ENCODE data around the gene ZNF425. TPM values are rescaled to one million over a fixed set of nuclear protein-coding genes. Genes with fewer than 3 reads are reported as not detected.
A peak's percentile ranks its signal among the peaks of the same experiment; 100 is the strongest.

ZNF425 gene
- total and polyA plus RNA-seq, 9 of the 15 experiments (the other 6 are each of a cell fraction or from before 2014, with no cell fraction given) = 0.03 to 0.89 (median 0.54) TPM

GRCh38 chr7:149090397-149091195, 35.5 kb downstream of the ZNF425 start, which contains the start of gene ZNF786 (continued):
- TF ChIP-seq PTRF (tag; IDR thresholded peaks at IDR 0.05) (no peak), ZNF232 (CRISPR knock-in tag; IDR thresholded peaks at IDR 0.05) (no peak), TRIM28 (IDR thresholded peaks at IDR 0.05) (no peak), ZNF518B (CRISPR knock-in tag; IDR thresholded peaks at IDR 0.05) (no peak), XRCC4 (IDR thresholded peaks at IDR 0.05; ENCODE audit: extremely low read depth, insufficient read depth, insufficient read length) (no peak), ZBTB49 (CRISPR knock-in tag; IDR thresholded peaks at IDR 0.05; ENCODE audit: borderline replicate concordance) (no peak), TBP (optimal IDR thresholded peaks at IDR 0.05; ENCODE audit: low read depth, low read length) (peak; percentile 65), AFF4 (CRISPR knock-in tag; IDR thresholded peaks at IDR 0.05) (0 out of 2 replicates have a peak, but pooled peaks have one; percentile 40), PATZ1 (CRISPR knock-in tag; IDR thresholded peaks at IDR 0.05; ENCODE audit: borderline replicate concordance) (no peak), ZNF217 (CRISPR knock-in tag; IDR thresholded peaks at IDR 0.05) (no peak), NCOA4 (IDR thresholded peaks at IDR 0.05; ENCODE audit: partially characterized antibody) (no peak), HMGN3 (IDR thresholded peaks at IDR 0.05; ENCODE audit: borderline replicate concordance, extremely low read depth, insufficient read length, low read depth, low read length) (peak; percentile 95), ZNF57 (CRISPR knock-in tag; IDR thresholded peaks at IDR 0.05) (no peak), MYBL2 (IDR thresholded peaks at IDR 0.05; ENCODE audit: low read depth) (no peak), MYBL2 (CRISPR knock-in tag; IDR thresholded peaks at IDR 0.05; ENCODE audit: borderline replicate concordance) (no peak)

Data from K562 (cell line).